ENCODE data around the gene GLRB.

The GLRB gene

GRCh38 chr4:157184300-157184699 lies 108.3 kb downstream of the GLRB start:
- Histone ChIP-seq H3K4me1 (no peaks in the 10 kb centered on the region), H3K36me3 (no peaks in the 10 kb centered on the region), H3K9me3 (no peaks in the 10 kb centered on the region), H3K27me3 (no peaks in the 10 kb centered on the region), H3K4me3 (ENCODE audit: low read depth, low read length) (no peak overlapping the region)
- TF ChIP-seq CTCF (IDR thresholded peaks at IDR 0.05; ENCODE audit: low read depth, low read length), result no peak
- DNase-seq, result no peak

DNA sequence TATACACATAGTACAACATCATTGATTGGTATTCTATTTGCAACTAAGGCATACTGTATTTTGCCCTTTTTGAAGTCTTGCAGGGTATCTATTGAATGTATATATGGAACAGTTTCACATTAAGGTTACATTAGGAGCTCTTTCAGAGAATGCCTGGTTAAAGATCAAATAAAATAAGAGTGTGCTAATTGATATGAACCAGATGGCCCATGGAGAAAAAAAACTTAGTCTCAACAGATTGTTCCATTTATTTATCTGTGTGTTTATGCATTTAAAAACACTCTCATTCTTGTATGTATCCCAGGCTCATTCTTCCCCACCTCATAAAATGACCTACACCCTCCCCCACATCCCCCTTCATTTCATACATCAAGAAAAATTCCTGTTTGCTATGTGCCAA lies 109.4 kb downstream of the GLRB start:
- Histone ChIP-seq H3K9me3 (no peaks in the 10 kb centered on the region), H3K27me3 (no peaks in the 10 kb centered on the region), H3K4me3 (ENCODE audit: low read depth, low read length) (no peak overlapping the region), H3K36me3 (no peaks in the 10 kb centered on the region), H3K4me1 (no peaks in the 10 kb centered on the region)
- no peak for TF ChIP-seq CTCF (IDR thresholded peaks at IDR 0.05; ENCODE audit: low read depth, low read length)
- DNase-seq, result no peak

GRCh38 chr4:157195374-157195773 lies 119.4 kb downstream of the GLRB start:
- H3K36me3 ChIP-seq, result no peaks in the 10 kb centered on the region
- no peaks in the 10 kb centered on the region for H3K4me1 ChIP-seq
- no peaks in the 10 kb centered on the region for H3K9me3 ChIP-seq
- DNase-seq, result no peak
- no peak for TF ChIP-seq CTCF (IDR thresholded peaks at IDR 0.05; ENCODE audit: low read depth, low read length)
- H3K4me3 ChIP-seq (ENCODE audit: low read depth, low read length), result no peak overlapping the region
- no peaks in the 10 kb centered on the region for H3K27me3 ChIP-seq

GRCh38 chr4:157196046-157196445 lies 120.1 kb downstream of the GLRB start:
- no peaks in the 10 kb centered on the region for H3K9me3 ChIP-seq
- no peaks in the 10 kb centered on the region for H3K27me3 ChIP-seq
- no peak for DNase-seq
- H3K4me3 ChIP-seq (ENCODE audit: low read depth, low read length), result no peak overlapping the region
- H3K36me3 ChIP-seq, result no peaks in the 10 kb centered on the region
- no peaks in the 10 kb centered on the region for H3K4me1 ChIP-seq
- TF ChIP-seq CTCF (IDR thresholded peaks at IDR 0.05; ENCODE audit: low read depth, low read length), result no peak

DNA sequence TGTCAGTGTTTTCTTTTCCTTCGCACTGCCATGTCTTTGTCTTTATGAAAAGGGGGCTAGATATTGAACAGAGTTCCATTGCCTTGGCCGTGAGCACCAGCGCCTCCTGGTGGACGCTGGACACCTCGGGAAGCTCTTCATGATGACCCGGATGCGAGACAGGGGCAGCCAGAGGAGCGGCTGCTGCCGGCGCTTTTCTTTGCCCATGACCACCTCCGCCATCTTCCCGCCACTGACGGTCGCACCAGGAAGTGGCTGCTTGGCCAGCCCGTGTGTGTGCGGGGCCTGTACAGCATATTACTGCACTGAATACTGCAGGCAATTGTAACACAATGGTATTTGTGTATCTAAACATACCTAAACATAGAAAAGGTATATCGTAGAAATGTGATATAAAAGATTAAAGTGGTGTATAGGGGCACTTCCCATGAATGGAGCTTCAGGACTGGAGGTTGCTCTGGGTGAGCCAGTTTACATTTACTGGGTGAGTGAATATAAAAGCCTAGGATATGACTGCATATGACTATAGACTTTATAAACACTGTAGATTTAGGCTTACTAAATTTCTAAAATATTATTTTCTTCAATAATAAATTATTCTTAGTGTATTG lies 128.8 kb downstream of the GLRB start:
- Histone ChIP-seq H3K4me3 (ENCODE audit: low read depth, low read length) (no peak overlapping the region), H3K9me3 (no peaks in the 10 kb centered on the region), H3K27me3 (no peaks in the 10 kb centered on the region), H3K36me3 (no peaks in the 10 kb centered on the region), H3K4me1 (no peaks in the 10 kb centered on the region)
- DNase-seq, result peak; percentile 79
- peak; percentile 84 for TF ChIP-seq CTCF (IDR thresholded peaks at IDR 0.05; ENCODE audit: low read depth, low read length)

- no peaks in the 10 kb centered on the region for H3K36me3 ChIP-seq
- TF ChIP-seq CTCF (IDR thresholded peaks at IDR 0.05; ENCODE audit: low read depth, low read length), result peak; percentile 66
- no peak for DNase-seq
- no peak overlapping the region for H3K4me3 ChIP-seq (ENCODE audit: low read depth, low read length)
- H3K4me1 ChIP-seq, result peaks cover 3% of the 10 kb centered on the region; the same call in 1 of the 2 replicates
- peaks cover 45% of the 10 kb centered on the region for H3K27me3 ChIP-seq
- no peaks in the 10 kb centered on the region for H3K9me3 ChIP-seq
Measured at GRCh38 chr4:157217708-157218107, 141.8 kb downstream of the GLRB start.
